GM19025 (cell line): ENCODE data around the gene USP44.
"Not testable (repeated sequence)": the region's sequence is repeated elsewhere in the genome, so short reads cannot be mapped to it uniquely, and the experiment has no call there.

Experiments
- ATAC-seq: cut with Tn5 transposase; IDR thresholded peaks from one replicate; pipeline ENCODE4 v1.9.1; 2021; ENCODE audit warnings: mild to moderate bottlenecking, low read depth, moderate library complexity; ENCODE audit not compliant: unreplicated experiment

Gene USP44

DNA sequence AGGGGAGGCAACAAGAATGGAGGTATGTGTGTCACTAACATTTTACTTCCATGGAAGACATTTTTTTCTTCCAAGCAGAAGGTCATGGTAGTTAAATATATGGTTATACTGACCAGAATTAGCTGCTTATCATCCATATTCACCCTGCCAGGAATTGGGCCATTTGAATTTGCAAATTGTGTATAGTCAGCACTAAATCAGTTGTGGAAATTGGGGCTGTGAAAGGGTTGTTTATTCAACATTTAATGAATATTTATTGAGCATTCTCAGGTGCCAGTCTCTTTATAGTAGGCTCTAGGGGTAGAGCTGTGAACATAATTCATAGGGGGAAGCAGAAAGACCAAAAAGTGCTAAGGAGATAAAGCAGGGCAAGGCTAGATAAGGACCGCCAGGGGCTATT is 39.3 kb downstream of the USP44 start:
- no peak for ATAC-seq

DNA sequence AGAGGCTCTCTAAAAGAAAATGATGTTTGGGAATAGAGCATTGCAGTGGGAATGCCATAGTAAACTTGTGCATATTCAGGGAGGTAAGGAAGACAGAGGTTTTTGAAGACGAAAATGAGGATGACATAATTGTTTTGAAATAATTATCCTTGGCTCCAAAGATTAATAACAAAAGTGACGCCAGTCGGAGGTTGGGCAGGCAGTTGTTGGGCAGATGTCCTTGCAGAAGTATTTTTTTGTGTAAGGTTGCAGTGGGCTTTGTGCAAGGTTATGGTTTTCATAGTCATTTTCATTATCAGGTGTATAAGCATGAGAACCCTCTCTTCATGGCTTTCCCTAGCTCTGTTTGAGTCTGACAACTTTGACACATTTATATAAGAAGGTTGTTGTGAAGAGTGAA is 42.0 kb downstream of the USP44 start:
- ATAC-seq: no peak

DNA sequence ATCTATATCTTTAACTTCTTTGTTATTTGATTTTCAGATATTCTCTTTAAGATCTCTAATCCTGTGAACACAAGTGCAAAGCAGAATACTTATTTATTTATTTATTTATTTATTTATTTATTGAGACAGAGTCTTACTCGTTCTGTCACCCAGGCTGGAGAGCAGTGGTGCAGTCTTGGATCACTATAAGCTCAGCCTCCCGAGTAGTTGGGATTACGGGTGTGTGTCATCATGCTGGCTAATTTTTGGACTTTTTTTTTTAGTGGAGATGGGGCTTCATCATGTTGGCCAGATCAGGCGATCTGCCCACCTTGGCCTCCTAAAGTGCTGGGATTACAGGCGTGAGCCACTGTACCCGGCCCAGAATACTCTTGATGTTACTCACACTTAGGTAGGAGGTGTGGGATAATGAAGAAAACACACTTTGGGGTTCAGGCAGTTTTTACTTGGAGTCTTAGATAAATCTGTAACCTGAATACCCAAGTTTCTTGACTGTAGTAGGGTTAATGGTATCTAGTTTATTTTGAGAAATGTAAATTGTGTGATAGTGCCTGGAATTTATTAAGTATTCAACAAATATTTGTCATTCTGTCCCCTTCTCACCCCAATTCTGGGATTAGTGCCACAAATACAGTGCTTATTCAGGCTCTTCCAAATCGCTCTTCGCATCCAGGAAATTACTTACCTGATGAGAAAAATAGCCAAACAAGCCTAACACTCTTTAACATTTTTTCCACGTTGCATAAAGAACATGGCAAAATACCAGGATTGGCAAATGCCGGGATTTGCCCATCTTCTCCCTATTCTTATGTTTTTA is 44.4 kb downstream of the USP44 start:
- no peak for ATAC-seq

DNA sequence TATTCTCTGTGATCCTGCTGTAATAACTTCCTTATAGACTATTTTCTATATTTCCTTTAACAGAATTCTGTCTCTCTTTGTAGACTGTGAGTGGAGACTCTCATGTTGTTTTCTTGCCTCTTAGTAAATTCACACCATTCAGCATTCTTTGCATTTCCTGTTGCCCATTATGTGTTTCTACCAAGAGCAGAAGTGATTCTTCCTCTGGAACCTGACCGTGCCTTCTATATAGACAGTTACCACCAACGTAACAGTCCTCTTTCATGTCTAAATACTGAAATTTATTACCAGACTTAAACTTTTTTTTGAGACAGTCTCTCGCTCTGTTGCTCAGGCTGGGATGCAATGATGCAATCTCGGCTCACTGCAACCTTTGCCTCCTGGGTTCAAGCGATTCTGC is 46.2 kb downstream of the USP44 start:
- ATAC-seq: no peak

DNA sequence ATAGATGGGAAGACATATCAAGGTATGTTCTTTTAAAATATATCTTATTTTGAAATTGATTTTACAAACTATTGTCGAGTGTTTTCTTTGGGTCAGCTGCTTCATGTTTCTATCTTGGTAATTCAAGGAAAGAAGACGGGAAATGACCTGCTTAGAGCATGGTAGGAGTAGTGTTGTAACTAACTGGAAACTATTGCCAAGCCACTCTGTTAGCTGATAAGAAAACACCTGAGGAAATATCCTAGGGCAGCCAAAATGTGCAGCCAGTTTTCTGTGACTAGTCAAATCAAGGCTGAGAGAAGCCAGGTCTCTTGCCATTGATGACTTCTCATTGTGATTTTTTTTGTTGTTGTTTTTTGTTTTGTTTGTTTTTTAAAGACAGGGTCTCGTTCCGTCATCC is 47.1 kb downstream of the USP44 start:
- ATAC-seq: no peak

DNA sequence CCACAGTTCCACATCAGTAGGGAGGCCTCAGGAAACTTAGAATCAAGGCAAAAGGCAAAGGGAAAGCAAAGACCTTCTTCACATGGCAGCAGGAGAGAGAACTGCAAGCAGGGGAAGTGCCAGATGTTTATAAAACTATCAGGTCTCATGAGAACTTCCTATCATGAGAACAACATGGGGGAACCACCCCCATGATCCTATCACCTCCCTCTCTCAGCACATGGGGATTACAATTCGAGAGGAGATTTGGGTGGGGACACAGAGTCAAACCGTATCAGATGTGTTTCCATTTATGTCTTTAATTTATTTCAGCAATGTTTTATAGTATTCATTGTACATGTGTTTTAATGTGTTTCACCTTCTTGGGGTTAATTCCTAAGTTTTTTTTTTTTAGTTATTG is 51.5 kb downstream of the USP44 start:
- ATAC-seq: no peak

DNA sequence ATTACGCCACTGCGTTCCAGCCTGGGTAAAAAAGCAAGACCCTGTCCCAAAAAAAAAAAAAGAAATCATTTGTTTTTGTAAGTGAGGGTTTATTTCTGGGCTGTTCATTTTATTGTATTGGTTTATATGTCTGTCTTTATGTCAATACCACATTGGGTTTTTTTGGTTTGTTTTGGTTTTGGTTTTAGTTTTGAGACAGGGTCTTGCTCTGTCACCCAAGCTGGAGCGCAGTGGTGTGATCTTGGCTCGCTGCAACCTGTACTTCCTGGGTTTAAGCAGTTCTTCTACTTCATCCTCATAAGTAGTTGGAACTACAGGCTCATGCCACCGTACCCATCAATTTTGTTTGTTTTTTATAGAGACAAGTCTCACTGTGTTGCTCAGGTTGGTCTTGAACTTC is 52.3 kb downstream of the USP44 start:
- ATAC-seq: no peak

DNA sequence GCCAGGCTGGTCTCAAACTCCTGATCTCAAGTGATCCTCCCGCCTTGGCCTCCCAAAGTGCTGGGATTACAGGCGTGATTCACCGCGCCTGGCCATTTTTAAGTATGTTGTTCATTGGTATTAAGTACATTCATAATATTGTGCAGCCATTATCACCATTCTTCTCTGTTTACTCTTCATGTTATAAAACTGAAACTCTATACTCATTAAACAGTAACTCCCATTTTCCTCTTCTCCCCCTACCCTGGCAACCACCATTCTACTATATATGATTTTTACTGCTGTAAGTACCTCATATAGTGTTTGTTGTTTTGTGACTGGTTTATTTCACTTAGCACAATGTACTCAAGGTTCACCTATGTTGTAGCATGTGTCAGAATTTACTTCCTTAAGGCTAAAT is 54.2 kb downstream of the USP44 start:
- ATAC-seq: no peak

DNA sequence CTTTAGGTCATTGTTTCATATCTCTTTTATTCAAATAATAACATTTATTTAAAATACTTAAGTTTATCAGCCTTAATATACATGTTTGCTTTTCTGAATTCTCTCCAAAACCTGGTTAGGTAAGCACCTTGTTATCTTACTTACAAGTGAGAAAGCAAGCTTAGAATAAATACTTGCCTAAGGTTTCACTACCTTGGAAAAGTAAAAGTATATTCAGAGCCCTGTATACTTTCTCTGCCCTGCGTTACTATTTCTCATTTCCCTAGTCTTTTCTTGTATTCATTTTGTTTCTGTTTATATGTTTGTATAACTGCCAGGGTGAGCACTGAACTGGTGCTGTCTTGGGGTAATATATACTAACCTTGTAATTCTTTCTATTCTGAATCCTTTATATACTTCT is 55.8 kb downstream of the USP44 start:
- ATAC-seq: no peak

DNA sequence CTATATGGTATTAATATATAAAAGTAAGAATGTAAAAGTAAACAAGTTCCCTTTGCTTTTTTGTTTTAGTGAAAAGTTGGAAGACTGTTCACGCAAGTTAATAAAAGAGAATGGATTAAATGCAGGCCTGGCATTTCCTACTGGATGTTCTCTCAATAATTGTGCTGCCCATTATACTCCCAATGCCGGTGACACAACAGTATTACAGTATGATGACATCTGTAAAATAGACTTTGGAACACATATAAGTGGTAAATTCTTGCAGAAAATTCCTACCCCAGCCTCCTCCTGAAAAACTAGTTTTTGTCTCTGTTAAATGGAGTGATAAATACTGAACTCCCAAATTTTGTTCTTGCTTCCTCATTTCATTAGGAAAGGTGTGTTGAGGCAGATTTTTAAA is 56.4 kb downstream of the USP44 start:
- no peak for ATAC-seq

DNA sequence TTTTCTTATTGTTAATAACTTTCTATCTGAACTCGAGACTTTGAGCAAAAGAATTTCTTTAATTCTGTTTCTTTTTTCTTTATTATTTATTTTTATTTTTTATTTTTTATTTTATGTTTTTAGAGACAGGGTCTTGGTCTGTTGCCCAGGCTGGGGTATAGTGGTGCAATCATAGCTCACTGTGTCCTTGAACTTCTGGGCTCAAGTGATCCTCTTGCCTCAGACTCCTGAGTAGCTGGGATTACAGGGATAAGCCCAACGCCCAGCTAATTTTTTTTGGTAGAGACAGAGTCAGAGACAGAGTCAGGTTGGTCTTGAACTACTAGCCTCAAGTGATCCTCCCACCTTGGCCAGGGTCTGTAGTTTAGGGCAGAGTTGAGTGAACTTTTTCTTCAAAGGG is 58.8 kb downstream of the USP44 start:
- ATAC-seq: no peak

DNA sequence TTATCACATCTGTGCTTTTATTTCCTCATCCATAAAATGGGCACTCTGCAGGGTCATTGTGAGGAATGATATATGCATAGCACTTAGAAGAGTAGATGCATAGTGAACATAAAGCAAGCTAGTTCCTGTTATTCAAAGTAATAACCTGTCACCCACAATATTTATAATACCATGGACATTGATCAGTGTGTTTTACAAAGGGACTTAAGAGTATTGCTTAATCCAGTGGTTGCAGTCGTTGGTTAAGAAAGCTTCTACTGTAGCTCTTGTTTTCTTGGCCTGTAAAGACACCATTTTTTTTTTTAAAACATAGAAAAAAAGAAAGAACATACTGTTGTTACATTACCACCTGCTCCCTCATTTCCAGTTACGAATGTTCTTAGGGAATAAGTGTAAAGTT is 64.3 kb downstream of the USP44 start:
- no peak for ATAC-seq

DNA sequence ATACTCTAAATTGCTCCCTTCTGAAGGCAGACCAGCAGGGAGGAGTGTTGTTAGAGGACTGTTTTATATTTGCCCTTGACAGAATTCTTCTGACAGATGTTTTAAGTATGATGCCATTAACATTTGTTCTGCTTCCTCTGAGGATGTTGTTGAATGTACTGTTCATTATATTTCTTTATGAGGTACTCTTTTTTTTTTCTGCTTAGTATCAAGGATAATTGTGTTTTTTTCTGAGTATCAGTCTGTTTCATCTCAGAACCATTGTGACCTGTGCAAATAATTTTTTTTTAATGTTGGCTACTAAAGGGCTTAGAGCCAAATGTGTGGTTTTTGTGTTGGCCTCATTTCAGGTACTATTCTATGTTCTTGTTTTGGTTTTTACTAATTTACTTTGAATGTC is 66.8 kb downstream of the USP44 start:
- ATAC-seq: no peak

DNA sequence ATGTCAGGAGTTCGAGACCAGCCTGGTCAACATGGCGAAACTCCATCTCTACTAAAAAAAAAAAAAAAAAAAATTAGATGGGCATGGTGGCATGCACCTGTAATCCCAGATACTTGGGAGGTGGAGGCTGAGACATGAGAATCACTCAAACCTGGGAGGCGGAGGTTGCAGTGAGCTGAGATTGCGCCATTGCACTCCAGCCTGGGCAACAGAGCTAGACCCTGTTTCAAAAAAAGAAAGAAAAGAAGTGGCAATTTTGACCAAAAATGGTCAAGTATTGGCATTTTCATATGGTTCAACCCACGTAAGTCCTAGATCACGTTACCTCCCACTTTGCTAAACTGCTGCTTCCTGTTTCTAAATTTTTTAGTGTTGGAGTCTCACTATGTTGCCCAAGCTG is 68.7 kb downstream of the USP44 start:
- ATAC-seq: not testable (repeated sequence)

DNA sequence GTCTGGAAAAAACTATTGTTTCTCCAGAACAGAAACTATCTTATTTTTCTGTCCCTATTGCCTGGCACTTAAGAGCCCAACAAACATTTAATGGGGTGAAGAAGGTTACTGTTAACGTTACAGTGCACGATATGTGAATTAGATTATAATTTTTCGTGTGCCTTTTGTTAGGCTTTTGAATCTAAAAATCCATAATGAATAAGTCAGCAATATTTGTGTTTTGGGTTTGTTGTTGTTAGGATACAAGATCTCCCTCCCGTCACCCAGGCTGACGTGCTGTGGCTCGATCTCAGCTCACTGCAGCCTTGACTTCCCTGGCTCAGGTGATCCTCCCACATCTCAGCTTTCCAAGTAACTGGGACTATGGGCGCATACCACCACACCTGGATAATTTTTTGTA is 69.4 kb downstream of the USP44 start:
- ATAC-seq: no peak

DNA sequence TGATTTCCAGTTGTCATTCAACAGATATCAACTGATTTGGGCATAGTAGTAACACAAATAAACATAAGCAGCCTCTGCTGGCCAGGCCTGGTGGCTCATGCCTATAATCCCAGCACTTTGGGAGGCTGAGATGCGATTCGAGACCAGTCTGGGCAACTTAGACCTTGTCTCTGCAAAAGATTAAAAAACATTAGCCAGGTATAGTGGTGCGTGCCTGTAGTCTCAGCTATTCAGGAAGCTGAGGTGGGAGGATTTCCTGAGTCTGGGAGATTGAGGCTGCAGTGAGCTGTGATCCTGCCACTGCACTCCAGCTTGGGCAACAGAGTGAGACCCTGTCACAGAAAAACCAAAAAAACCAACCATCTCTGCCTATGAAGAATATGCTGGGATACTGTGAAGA is 70.2 kb downstream of the USP44 start:
- no peak for ATAC-seq

DNA sequence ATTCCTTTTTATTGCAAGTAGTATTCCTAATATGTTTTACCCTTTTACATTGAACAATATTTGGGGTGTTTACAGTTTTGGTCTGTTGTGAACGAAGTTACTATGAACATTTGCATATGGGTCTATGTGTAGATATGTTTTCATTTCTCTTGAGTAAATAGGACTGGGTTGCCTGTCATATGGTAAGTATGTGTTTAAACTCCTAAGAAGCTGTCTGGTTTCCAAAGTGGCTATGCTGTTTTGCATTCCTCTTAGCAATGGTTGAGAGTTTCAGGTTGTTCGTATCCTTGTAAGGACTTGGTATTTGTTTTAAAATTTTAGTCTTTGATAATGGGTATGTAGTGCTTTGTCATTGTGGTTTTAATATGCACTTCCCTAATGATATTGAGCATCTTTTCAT is 71.0 kb downstream of the USP44 start:
- no peak for ATAC-seq

DNA sequence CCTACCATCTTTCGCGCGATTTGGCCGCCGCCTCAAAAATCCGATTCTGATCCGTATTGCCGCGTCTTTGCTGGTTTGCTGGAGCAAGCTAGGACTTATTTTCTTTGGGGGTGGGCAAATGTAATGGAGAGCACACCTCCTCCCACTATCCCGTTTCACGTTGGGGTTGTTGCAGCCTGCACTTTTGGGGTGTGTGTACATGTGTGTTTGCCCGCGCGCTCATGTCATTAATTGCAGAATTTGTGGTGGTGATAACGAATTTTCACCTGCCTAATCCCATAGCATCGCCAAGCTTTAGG is 76.7 kb downstream of the USP44 start:
- ATAC-seq: no peak

DNA sequence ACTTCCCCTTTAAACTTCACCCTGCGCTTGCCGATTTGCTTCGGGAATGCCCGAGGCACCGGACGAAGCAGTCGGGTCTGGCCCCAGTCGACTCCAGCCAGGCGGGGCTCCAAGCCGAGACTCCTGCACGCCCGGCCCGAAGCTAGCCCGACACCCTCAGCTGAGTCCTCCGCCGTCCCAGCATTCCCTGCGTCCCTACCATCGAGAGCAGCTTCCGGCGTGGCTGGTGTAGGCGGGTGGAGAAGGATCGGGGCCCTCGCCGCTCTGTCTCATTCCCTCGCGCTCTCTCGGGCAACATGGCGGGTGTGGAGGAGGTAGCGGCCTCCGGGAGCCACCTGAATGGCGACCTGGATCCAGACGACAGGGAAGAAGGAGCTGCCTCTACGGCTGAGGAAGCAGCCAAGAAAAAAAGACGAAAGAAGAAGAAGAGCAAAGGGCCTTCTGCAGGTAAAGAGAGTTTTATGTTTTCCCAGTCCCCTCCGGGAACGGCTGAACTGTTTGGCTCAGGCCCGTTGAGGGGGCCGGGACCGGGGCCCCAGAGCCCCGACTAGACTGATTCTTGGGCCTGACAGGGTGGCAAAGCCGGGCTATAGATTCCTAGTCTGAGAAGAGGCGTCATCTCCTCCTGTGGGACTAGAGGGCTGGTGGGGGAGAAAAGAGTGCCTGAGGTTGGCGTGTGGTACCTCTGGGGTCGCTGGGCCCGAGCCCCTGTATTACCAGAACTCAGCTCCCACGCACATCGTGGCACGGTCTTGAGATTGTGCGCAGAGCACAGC is 77.2 kb downstream of the USP44 start, which contains the start of gene METAP2:
METAP2 (plus strand) TSS at position 269 of the 776 bp plus-strand sequence; CDS start at position 297, 28 bp downstream.
- ATAC-seq: peak; percentile 97

DNA sequence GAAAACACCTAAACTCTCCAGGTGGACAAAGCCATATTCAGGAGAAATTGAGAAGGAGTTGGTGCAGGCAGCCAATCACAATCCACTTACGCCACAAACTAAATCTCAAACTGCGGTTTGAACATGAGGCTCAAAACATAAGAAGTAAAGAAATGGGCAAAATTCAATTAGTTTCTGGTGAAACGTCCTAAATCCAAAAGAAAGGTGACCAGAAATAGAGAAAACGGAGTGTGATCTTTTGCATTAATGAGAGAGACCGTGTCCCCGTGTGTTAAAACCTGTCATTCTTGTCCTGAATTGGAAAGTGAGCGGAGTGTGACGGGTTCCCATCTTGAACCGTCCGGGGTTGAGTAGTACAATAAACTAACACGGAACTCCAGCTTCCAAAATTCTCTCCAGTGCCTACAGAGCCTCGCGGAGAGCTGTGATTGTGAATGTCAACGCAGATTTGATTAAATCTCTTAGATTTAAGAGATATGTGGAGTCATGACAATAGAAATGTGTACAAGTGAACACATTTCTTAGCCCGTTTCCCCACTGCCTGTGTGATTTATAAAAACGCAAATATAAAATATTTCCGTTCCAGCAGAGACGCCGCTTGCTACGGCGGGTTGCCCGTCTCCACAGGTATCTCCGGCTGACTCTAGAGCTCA is 77.9 kb downstream of the USP44 start:
- peak; percentile 28 for ATAC-seq

DNA sequence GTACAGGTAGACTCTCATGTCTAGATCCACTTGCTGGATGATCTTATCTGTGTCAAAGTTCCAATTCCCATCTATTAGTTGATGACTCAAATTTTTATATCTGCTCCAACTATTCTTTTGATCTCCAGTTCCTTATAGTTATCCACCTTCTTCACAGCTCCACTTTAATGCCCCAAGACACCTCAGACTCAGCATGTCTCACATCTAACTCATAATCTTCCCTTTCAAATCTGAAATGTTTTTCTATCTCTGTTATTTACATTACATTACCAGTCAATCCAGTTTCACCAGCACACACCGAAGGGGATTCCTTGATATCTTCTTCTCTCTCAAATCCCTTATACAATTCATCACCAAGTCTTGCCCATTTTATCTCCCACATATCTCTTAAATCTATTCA is 81.0 kb downstream of the USP44 start:
- no peak for ATAC-seq
